HG03108 (cell line): ENCODE data around the gene CDH16.

Experiments
- ATAC-seq: cut with Tn5 transposase; IDR thresholded peaks from one replicate; pipeline ENCODE4 v1.9.1; 2021; ENCODE audit warnings: moderate library complexity; ENCODE audit not compliant: unreplicated experiment

The CDH16 gene

DNA sequence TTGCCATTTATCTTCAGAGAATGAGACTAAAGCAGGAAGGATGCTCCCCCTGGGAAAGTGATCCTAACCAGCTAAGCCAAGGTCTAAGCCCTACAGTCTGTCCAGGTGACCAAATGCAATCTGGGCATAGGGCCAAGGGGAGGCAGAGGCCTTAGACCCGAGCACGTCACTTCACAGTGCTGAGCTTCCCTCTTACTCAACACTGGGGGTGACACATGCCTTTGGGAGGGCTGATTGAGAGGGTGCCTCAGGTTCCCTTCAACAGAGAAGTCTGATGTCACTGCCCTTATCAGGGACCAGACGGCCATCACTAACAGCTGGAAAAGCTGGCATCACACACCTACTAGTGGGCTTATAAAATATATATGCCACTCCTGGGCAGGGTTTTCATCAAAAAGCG, 11.5 kb upstream of the CDH16 start:
- ATAC-seq = no peak

DNA sequence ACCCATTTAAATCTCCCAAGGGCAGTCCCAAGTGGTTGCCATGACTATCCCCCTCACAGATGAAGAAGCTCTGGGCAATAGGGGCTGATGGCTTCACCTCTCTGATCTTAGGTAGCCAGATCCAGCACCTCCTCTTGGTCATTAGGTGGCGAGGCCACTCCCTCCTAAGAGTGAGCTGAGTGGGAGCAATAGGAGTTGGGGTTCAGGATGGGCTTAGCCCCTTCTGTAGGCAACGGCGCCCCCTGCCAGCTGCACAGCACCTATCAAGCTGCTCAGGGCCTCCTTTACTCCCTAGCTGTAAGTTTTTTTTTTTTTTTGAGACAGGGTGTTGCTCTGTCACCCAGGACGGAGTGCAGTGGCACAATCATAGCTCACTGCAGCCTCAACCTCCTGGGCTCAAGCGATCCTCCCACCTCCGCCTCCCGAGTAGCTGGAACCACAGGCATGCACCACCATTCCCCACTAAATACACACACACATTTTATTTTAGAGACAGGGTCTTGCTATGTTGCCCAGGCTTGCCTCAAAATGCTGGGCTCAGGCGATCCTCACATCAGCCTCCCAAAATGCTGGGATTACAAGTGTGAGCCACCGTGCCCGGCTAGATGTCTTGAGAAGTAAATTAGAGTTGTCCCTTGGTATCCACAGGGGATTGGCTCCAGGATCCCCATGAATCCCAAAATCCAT, 10.2 kb upstream of the CDH16 start:
- ATAC-seq = no peak

DNA sequence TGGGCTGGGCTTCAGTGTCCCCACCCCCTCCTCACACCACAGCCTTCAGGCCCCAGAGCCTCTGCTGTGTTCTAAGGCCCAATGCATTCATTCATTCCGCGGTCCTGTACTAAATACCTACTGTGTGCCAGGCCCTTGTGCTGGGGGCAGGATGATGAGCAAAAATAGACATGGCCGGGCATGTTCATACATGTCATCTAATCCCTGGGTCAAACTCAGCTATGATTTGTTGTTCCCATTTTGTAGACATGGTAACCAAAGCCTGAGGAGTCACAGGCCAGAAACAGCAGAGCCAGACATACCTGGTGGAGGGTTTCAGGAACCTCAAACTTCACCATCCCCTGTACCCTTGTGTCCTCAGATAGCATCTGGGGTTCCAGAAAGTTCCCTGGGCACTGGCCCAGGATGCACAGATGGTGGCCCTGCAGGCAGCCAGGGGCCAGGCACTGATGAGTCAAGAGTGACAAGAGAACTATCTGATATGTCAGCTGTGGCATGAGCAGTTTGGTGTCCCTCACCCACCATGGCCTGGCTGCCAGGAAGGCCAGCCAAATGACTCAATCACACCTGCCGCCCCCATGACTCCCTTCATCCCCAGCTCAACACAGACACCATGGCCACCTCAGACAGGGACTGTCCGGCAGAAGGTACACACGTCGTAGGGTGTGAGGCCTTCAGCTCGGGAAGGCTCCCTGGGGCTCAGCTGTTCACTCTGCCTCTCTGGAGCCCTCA, 9.4 kb upstream of the CDH16 start:
- no peak for ATAC-seq

DNA sequence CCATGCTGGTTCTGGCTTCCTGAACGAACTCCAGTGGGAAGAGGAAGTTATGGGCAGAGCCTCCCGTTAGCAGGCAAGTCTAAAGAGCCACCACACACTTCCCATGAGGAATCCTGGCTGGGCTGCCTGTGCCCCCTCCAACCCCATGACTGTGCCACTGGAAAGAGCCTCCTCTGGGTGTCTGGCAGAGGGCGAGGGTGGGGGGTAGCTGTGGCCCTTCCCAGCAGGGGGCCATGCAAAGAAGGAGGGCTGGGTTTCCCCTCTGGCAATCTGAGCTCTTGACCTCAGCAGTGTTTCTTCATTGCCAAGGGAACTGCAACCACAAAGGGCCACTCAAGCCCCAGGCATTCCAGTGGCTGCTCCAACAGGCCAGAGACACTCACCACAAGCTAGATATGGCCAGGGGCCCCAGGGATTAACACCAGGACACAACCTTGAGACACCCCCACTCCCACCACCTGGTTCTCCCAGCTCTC, 8.3 kb upstream of the CDH16 start:
- no peak for ATAC-seq

DNA sequence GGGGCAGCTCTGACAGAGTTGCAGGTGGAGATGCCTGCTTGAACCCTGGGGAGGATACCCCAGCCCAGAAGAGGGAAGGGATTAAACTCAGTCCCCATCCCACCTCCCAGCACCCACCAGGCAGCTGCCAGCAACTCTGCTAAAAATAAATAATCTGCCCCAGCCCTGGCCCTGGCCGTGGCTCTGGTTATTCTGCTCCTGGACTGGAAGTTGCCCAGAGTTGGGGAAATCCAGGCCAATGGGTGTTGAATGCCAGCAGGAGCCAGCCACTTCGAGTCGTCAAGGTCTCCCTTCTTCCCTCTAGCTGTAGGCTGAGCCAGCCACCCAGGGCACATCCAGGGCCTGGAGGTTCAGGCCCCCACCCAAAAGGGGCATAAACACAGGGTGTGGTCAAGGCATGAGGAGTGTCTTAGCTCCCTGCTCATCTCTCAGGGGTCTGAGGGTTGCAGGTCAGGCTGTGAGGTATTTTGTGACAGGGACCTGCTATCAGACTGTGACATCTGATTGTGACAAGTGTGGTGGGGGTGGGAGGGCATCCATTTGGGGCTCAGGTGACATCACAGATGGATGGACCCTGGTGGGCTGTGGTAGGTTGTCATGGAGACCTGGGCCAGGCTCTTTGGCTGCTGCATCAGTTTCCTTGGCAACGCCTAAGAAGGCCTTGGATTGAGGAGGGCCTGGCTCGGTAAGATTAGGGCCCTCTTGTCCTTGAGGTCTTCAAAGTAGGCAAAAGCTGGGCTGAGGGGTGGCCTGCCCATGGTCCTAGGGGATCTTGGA, 7.7 kb upstream of the CDH16 start:
- no peak for ATAC-seq

DNA sequence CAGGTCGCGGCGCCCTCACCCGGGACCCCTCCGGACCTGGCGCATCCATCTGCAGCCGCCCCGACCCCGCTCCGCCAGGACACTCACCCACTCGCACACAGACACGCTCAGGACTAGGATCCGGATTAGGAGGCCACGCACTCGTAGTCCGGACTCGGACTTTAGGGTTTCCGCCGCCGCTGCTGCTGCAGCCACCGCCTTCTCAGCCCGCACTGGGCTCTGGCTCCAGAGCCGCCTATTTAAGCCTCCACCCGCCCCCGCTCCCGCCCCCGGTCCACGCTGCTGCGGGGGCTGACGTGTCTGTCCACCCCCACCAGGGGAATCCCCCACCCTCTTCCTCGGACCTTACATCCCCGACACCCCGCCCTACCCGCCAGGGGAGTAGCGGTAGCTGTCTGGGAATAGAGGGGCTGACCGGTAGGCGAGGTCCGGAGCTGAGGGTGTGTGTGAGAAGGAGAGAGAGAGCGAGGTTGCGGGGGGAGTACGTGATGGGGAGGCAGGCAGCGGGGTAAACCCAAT, 6.7 kb upstream of the CDH16 start, which contains the start of gene RRAD:
TSS of gene RRAD (minus strand) at position 214 of the 519 bp plus-strand sequence. CDS start 356 bp downstream, outside the sequence.
- ATAC-seq = no peak

DNA sequence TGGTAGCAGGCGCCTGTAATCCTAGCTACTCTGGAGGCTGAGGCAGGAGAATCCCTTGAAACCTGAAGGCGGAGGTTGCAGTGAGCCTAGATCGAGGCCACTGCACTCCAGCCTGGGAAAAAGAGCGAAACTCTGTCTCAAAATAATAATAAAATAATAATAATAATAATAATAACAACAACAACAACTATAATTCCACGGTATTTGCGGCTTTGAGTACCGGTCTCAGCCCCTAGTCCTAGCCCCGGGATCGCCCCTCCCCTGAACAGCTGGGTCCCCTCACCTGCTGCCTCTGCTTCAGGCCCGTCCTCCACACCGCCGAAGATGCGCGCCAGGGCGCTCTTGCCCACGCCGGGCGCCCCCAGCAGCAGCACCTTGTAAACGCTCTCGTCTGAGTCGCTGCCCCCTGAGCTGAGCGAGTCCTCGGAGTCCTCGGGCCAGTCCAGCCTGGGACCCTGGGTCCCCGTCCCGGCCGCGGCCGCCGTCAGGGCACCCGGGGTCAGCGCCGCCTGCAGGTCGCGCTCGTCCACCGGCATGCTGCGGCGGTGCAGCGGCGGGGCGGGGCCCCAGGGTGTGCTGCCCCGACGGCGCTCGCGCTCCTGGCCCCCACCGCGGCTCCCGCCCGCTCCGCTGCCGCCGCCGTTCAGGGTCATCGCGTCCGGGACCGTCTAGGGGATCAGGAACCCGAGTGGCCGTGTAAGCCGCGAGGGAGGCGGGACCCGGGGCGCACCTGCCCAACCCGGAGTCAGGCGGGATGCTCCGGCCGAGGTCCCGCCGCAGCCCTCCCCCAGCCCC, 6.0 kb upstream of the CDH16 start:
- ATAC-seq = peak; percentile 41

DNA sequence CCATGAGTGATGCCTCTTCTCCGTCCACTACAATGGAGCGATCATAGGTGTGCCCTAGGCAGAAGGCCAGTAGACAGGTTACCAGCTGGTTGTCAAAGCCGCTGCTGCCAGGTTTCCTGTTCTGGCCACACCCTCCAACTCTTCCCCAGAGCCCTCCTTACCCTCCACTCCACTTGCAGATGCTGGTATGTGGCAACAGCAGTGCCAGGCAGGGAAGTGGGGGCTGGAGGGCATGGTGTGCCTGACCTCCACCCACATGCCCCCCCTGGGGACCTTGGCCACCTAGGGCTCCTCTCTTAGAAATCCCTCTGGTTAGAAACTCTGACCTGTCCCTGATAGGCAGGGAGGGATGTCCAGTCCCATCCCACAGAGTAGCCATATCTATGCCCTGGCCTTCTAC, 5.2 kb upstream of the CDH16 start:
- ATAC-seq = no peak

DNA sequence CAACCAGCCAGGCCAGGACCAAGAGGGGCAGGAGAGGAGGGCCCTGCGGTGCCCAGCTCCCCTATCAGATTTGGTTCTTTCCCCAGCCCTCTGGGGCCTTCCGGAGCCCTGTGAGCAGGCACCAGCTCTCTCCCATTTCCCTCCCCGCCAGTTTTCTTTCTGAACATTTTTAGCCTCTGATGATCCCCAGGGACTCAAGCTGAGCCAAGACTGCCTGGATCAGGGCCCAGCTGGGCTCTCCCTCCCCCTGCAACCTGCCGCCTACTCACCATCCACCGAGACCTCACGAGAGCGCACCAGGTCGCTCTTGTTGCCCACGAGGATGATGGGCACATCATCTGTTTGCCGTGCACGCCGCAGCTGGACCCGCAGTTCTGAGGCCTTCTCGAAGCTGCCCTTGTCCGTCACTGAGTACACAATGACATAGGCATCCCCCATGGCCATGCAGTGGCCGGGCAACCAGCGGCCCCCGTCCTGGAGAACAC, 4.6 kb upstream of the CDH16 start:
- no peak for ATAC-seq

DNA sequence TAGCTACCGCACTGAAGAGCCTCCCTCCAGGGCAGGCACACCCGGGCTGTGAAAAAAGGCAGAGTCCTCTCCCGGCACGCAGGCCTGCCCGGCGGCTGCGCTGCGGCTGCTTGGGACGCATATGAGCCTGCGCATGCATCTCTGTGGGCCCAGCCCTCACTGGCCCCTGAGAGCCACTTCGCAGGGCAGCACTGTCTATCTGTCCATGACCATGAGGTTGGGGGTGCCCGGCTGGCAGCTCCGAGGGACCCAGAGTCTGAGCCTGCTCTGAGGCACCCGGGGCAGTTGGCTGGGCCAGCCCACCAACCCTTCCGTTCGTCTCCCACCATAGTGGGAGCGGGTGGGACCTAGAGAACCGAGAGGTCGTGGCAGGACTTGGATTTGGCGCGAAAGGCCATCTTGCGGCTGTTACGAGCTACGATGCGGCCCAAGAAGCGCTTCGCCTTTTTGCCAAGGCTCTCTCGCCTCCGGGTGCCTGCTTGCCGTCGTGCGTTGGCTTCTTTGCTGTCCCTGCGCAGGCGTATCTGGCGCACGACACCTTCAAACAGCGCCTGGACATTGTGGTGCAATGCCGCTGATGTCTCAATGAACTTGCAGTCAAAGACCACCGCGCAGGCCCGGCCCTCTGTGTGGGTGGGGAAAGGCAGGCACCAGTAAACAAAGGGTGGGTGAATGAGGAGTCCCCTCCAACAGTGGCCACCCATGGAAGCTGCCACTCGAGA, 3.2 kb upstream of the CDH16 start:
- ATAC-seq = no peak

DNA sequence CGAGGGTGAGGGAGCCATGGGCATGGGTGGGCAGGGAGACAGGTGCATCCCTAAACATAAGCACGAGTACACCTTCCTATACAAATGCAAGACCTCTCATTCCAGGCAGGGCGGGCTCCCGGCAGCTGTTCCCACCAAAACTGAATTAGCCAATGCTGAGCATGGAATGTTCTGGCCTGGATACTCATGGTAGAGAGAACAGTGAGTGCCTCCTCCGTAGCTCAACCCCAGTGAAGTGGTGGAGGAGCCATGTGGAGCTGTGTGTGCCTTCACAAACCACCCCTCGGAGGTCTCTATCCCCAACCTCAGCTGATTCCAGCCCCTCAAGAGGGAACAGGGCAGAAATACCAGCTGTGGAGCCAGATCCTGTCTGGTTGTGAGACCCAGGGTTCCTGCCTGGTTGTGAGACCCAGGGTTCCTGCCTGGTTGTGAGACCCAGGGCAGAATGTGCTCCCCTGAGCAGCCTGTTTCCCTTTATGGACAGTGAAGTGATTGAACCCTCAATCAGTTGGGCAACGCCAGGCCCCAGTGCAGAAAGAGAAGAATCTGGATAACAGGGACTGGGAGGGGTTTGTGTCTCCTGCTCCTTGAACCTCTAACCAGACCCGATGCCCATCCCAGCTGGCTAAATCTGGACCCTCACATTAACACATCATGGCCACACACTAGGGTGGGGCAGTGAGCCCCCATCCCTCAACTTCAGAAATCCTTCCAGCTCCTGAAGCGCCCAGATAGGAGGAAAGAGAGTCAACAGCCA, 2.4 kb upstream of the CDH16 start:
- ATAC-seq = no peak

DNA sequence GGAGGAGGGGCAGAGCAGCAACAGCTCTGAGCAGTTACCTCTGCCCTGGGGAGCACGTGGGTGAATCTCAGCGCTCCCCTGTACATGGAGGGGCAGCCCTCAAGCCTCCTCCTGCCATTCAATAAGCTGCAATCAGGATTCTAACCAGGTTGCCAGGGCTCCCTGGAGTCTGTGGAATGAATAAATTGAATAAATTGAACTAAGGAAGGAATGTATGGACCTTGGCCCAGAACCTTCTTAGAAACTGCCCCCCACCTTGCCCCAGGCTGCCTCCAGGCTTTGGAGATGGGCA, 1.6 kb upstream of the CDH16 start:
- ATAC-seq = no peak

DNA sequence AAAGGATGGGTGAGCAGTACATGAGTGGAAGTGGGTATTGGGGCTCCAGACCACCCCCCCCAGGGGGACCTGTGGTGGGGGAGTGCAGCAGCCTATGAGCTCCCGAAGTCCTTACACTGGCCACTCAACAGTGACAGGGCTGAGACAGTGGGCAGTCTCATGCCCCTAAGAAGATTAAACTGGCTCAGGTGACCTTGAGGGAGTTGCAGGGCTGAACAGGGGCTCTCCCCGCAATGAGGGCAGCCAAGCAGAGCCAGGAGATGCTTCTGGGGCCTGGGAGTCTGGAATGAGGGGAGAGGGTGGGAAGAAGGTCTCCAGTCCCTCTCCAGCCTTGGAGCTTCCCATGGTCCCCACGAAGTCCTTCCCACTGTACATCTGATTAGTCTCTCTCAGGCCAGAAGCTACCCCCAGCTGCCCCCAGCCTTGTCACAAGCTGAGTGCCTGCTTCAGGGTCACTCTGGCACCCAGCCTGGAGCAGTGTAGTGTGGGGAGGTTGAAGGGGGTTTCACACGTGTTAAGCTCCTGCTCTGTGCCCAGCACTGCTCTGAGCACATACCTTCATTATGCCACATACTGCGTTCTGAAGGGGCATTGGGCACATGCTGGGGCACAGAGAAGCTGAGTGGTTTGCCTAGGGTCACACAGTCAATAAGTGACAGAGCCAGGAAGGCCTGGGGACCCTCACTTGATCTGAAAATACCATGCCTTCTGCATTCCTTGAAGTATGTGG, 1.0 kb upstream of the CDH16 start:
- no peak for ATAC-seq

DNA sequence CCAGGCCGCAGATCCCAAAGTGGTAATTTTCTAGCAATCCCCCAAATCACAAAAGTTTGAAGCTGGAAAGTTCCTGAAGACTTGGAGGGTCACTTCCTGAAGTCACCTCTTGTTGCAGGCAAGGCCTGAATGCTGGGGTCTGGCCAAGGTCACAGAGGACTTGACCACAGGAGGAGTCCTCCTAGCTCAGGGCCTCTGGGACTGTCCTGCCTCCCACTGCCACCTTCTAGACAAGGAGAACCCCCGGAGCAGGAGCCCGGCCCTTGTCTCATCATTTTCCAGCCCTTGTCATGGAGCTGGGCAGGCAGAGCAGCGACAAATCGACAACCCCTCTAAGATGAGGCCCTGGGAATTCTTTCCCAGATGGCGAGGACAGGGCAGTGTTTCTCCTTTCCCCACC, 330 bp downstream of the CDH16 start:
- no peak for ATAC-seq

DNA sequence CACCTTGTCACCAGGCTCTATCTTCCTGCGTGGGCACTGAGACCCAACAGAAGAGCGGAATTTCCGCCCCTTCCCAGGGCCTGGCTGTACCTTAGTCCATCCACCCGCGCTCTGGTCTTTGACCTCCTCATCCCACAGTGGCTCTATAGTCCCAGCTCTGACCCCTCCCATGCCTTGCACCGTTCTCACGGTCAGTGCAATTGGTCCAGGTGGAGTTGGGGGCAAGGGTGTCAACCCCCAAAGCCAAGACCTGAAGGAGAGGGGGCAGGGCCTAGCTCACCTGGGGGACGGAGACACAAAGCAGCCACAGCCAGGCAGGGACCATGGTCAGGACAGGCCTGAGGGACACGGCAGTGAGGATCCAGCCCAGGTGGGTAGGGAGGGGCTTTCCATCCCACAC, 944 bp downstream of the CDH16 start:
- no peak for ATAC-seq

DNA sequence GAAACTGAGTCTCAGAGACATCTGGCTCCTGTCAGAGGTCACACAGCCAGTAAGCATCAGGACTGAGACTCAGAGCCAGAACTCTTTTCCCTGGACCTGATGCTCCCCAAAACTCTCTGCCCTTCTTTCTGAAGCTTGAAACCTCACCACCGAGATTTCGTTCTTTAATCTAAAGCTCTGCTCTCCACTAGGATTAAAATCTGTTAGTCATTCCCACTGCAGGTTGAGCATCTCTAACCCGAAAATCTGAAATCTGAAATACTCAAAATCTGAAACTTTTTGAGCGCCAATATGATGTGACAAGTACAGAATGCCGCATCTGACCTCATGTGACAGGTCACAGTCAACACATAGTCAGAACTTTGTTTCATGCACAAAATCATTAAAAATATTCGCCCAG, 2.2 kb downstream of the CDH16 start:
- no peak for ATAC-seq

DNA sequence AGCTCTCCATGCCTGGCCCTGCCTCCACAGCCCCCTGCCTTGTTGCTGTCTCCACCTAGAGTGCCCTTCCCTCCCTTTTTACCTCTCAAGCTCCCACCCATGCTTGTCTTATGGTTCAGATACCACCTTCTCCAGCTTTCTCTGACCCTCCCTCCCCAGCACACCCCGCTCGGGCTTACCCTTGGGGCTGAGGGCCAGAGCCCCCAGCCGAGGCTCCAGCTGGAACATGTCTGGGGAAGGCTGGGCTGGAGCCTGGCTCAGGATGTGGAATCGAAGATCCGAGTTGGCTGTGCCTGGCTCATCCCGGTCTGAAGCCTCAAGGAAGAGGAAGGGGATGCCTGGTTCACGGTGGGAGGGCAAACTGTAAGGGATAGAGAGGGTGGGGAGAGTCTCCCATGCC, 3.6 kb downstream of the CDH16 start:
- no peak for ATAC-seq

DNA sequence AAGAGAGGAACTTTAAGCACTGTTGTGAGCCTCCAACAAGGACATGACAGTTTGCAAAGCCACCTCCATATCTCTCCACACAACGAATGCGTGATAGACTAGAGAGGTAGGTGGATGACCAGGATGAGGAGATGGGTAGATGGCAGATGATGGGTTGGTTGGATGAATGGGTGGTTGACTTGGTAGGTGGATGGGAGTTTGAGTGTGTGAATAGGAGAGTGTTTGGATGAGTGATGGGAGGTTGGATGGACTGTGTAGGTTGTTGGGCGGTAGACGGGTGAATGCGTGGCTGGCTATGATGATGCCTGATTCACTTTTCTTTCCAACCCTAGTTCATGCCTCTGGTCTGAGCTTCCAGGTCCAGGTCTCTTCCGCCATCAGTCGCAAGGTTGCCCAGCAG, 4.1 kb downstream of the CDH16 start:
- no peak for ATAC-seq

DNA sequence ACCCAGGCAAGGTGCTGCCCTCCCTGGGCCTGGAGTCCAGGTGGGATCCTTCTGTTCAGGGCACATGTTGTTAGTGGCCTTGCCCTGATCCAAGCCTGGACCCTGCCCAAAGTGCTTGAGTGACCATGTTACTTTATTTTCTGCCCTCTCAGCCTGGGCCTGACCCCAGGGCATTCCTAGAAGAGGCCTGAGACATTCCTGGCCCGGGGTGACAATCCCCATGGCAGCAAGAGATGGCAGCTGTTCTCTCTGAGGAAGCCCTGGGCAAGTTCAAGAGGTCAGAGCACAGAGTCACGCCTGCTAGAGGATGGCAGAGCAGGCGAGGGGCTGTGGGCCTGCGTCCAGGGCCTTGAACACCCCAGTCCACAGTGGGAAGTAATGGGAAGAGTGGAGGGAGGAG, 5.0 kb downstream of the CDH16 start:
- no peak for ATAC-seq
